Adipocyte (in vitro differentiated cells): Measurements from ENCODE around the gene CCDC149.

Source experiments
- DNase-seq: peaks from one replicate; pipeline ENCODE4 v3.0.0-alpha.2; 2015; ENCODE audit warnings: low read depth
- H3K27me3 ChIP-seq: replicated peaks from 2 replicates; pipeline ENCODE4 v1.7.0; 2013; ENCODE audit warnings: mild to moderate bottlenecking, low read length, moderate library complexity; ENCODE audit not compliant: control insufficient read depth, insufficient read depth
- H3K36me3 ChIP-seq: 2 replicates; pipeline ENCODE4 v1.7.0; 2013; ENCODE audit warnings: low read length, mild to moderate bottlenecking, moderate library complexity; ENCODE audit not compliant: control insufficient read depth, insufficient read depth, severe bottlenecking
- H3K4me1 ChIP-seq: 2 replicates; pipeline ENCODE4 v1.7.0; 2013; ENCODE audit warnings: mild to moderate bottlenecking, low read length, moderate library complexity; ENCODE audit not compliant: control insufficient read depth, insufficient read depth
- H3K4me3 ChIP-seq: 2 replicates; pipeline ENCODE4 v1.7.0; 2013; ENCODE audit warnings: mild to moderate bottlenecking, low read length, moderate library complexity
- H3K9ac ChIP-seq: 2 replicates; pipeline ENCODE4 v1.7.0; 2013; ENCODE audit warnings: mild to moderate bottlenecking, low read length, moderate library complexity
- H3K9me3 ChIP-seq: 2 replicates; pipeline ENCODE4 v1.7.0; 2013; ENCODE audit warnings: mild to moderate bottlenecking, low read length, moderate library complexity; ENCODE audit not compliant: control insufficient read depth

Gene CCDC149

DNA sequence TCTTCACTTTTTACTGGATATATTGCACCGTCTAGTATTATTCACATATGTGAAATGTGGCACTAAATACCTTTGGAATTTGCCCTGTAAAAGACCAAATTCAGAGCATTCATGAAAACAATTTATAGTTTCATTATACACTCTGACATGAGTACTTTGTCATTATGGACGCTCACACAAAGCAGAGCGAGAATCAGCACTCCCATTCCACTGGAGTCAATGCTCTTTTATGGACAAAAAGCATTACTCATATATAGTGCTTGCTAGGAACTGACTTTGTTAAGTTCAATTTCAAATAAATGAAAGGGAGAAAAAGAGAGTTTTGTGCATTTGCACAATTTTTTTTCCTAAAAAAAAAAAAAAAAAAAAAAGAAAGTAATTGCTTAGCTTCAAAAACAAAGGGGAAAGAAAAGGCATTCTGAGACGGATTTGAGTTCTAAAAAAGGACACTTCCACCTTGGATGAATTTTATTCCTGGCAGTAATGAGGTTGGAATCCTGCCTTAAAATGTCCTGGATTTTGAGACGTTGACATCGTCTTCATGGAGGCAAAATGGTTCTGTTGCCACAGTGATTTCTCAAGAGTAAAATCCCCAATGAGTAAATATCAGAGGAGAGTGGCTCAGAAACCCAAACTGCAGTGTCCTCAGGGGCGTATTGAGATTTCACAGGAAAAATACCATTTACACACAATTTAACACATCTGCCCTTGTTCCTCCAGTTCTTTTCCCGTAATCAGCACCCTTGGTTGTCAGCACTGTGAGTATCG lies 34.8 kb downstream of the CCDC149 start:
- Histone ChIP-seq H3K9me3 (no peaks in the 10 kb centered on the region), H3K4me1 (peaks cover 14% of the 10 kb centered on the region), H3K36me3 (peaks cover 13% of the 10 kb centered on the region), H3K27me3 (no peaks in the 10 kb centered on the region), H3K4me3 (peak overlapping the region; percentile 13), H3K9ac (no peak overlapping the region)
- DNase-seq: no peak

DNA sequence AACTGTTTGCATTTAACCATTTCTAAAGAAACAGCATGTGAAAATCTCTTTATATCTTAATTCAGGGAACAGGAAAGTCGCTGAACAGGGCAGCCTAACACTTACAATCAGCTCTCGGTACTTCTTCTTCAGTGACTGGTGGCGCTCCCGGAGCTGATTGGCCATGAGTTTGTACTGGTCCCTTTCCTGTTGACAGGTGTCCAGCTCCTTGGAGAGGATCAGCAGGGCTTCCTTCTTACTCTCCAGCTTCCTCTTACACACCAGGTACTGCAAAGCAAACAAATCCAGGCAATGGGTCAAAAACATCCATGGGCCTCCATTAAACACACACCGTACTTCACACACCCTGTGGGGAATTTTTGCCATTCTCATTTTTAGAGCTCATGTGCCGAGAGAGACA lies 36.4 kb downstream of the CCDC149 start:
- DNase-seq: no peak

DNA sequence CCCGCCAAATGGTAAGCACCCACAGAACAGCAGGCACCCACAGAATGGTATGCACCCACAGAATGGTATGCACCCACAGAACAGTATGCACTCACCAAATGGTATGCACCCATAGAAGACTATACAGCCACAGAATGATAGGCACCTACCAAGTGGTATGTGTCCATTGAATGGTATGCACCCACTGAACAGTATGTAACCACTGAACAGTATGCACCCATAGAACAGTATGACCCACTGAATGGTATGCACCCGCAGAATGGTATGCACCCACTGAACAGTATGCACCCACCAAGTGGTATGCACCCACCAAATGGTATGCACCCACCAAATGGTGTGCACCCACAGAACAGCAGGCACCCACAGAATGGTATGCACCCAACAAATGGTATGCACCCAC lies 40.1 kb downstream of the CCDC149 start:
- Histone ChIP-seq H3K27me3 (no peaks in the 10 kb centered on the region), H3K36me3 (peaks cover 42% of the 10 kb centered on the region), H3K9ac (no peak overlapping the region), H3K4me1 (peaks cover 2% of the 10 kb centered on the region), H3K4me3 (no peak overlapping the region), H3K9me3 (no peaks in the 10 kb centered on the region)
- no peak for DNase-seq

More for the DNA sequence above, 36.4 kb downstream of the CCDC149 start:
- H3K9ac ChIP-seq: no peak overlapping the region
- peaks cover 14% of the 10 kb centered on the region for H3K4me1 ChIP-seq
- peaks cover 24% of the 10 kb centered on the region for H3K36me3 ChIP-seq
- H3K4me3 ChIP-seq: no peak overlapping the region
- no peaks in the 10 kb centered on the region for H3K27me3 ChIP-seq
- H3K9me3 ChIP-seq: no peaks in the 10 kb centered on the region

DNA sequence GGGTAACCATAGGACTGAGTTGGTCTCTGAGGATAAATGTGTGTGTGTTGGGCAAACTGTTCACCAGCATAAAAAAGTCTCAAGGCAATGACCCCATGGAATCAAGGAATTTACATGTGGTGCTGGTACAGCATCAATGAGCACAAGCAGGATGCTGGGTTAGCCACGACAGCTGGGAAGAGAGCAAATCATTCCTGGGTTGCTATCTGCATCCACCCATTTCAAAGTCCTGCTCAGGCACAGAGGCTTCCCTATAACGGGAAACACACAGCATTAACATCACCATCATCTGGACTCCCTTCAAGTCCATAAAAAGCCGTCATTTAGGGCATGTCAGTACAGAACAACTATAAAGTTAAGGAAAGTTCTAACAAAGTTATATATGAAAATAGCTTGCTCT lies 41.6 kb downstream of the CCDC149 start:
- no peak for DNase-seq
- H3K36me3 ChIP-seq: peaks cover 49% of the 10 kb centered on the region
- H3K4me3 ChIP-seq: no peak overlapping the region
- H3K4me1 ChIP-seq: no peaks in the 10 kb centered on the region
- no peaks in the 10 kb centered on the region for H3K9me3 ChIP-seq
- no peak overlapping the region for H3K9ac ChIP-seq
- no peaks in the 10 kb centered on the region for H3K27me3 ChIP-seq

- peaks cover 36% of the 10 kb centered on the region for H3K36me3 ChIP-seq
- peaks cover 23% of the 10 kb centered on the region for H3K9me3 ChIP-seq
- no peaks in the 10 kb centered on the region for H3K27me3 ChIP-seq
- H3K4me1 ChIP-seq: no peaks in the 10 kb centered on the region
- H3K9ac ChIP-seq: no peak overlapping the region
- no peak for DNase-seq
- no peak overlapping the region for H3K4me3 ChIP-seq
Measured at GRCh38 chr4:24867766-24868296, 45.0 kb downstream of the CCDC149 start.

DNA sequence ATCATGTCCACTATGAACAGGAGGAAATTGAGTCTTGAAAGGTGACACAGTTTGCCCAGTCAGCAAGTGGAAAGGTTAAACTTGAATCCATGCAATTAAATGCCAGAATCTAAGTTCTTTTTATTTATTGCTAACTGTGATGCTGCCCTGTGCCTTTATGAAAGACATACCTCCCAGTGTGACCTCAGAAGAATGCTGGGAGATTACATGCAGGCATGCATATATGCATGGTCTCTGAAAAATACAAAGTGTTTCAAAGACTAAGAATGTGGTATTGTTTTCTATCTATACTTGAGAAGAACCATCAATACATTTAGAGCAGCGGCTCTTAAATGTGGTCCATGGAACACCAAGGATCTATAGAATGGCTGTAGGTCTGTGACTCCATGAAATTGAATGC lies 45.6 kb downstream of the CCDC149 start:
- no peak for DNase-seq
- Histone ChIP-seq H3K9me3 (peaks cover 23% of the 10 kb centered on the region), H3K4me3 (no peak overlapping the region), H3K36me3 (peaks cover 30% of the 10 kb centered on the region), H3K4me1 (no peaks in the 10 kb centered on the region), H3K27me3 (no peaks in the 10 kb centered on the region), H3K9ac (no peak overlapping the region)

GRCh38 chr4:24865401-24865800 lies 47.4 kb downstream of the CCDC149 start:
- peaks cover 23% of the 10 kb centered on the region for H3K9me3 ChIP-seq
- H3K9ac ChIP-seq: no peak overlapping the region
- H3K27me3 ChIP-seq: no peaks in the 10 kb centered on the region
- peaks cover 28% of the 10 kb centered on the region for H3K36me3 ChIP-seq
- H3K4me3 ChIP-seq: no peak overlapping the region
- no peak for DNase-seq
- H3K4me1 ChIP-seq: no peaks in the 10 kb centered on the region

- H3K4me1 ChIP-seq: peaks cover 5% of the 10 kb centered on the region
- H3K36me3 ChIP-seq: peaks cover 16% of the 10 kb centered on the region
- no peak overlapping the region for H3K9ac ChIP-seq
- H3K4me3 ChIP-seq: peak overlapping the region; percentile 29
- H3K27me3 ChIP-seq: no peaks in the 10 kb centered on the region
- H3K9me3 ChIP-seq: peaks cover 23% of the 10 kb centered on the region
- no peak for DNase-seq
Measured at GRCh38 chr4:24863799-24864198, 49.0 kb downstream of the CCDC149 start.

DNA sequence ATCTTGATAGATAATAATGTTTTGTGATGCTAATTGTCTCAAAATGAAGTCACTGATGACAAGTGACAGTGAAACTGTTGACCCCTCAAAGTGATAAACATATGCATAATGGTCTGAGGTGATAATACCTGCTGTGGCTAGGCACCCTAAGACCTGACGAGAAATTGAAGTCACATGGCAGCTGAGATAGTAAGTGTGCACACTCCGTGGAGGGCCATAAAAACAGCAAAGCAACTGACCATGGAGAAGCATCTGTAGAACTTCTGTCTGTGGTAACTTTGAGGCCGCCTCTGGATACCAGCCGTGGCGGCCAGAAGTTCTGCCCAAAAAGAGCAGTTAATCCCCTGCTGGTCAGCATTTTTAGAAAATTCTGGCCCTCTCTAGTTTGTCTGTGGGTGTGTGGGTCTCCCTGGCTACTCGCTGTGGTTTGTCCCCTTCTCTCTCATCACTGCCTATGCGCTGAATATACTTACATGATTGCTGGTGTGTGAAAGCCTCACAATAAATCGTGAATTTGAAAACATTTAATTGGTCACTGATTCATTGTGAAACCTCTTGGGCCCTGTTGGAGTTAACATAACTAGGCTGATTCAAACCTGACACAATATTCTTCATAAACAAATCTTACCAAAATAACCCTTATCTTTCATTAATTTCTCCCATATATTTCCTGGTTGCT lies 50.6 kb downstream of the CCDC149 start:
- no peak for DNase-seq
- H3K4me1 ChIP-seq: peaks cover 20% of the 10 kb centered on the region
- no peaks in the 10 kb centered on the region for H3K27me3 ChIP-seq
- peaks cover 23% of the 10 kb centered on the region for H3K9me3 ChIP-seq
- H3K9ac ChIP-seq: no peak overlapping the region
- no peak overlapping the region for H3K4me3 ChIP-seq
- peaks cover 7% of the 10 kb centered on the region for H3K36me3 ChIP-seq

- H3K9me3 ChIP-seq: peaks cover 5% of the 10 kb centered on the region
- H3K4me3 ChIP-seq: peak overlapping the region; percentile 37
- H3K4me1 ChIP-seq: peaks cover 25% of the 10 kb centered on the region
- peak overlapping the region; percentile 68 for H3K9ac ChIP-seq
- no peaks in the 10 kb centered on the region for H3K27me3 ChIP-seq
- H3K36me3 ChIP-seq: no peaks in the 10 kb centered on the region
- peak; percentile 9 for DNase-seq
Measured at GRCh38 chr4:24858550-24858949, 54.3 kb downstream of the CCDC149 start.

- H3K9me3 ChIP-seq: peaks cover under 1% of the 10 kb centered on the region
- peaks cover 29% of the 10 kb centered on the region for H3K4me1 ChIP-seq
- H3K9ac ChIP-seq: peak overlapping the region; percentile 68
- peak; percentile 82 for DNase-seq
- peak overlapping the region; percentile 37 for H3K4me3 ChIP-seq
- H3K27me3 ChIP-seq: no peaks in the 10 kb centered on the region
- H3K36me3 ChIP-seq: no peaks in the 10 kb centered on the region
Measured at GRCh38 chr4:24858026-24858425, 54.8 kb downstream of the CCDC149 start.
